PC-3 (cell line): ENCODE data around the gene TMC6. TPM values are rescaled to one million over a fixed set of nuclear protein-coding genes. Genes with fewer than 3 reads are reported as not detected.

Source experiments
- total RNA-seq: library from RNA; depleted of rRNA; stranded (reverse); fragments of >200 nt; gene quantifications from 2 replicates; pipeline ENCODE4 v1.2.3, GENCODE V29; 2014; rRNA removed

Gene TMC6
- total RNA-seq, 1 experiment from 2014 or later: 97.3 TPM

Other genes starting within 250 kb of the TMC6 start
- gene TNRC6C, start 170.1 kb downstream of the TMC6 start, total RNA-seq: 5.3 and 6.0 TPM in 2 replicates
- gene TMC8, start 2.0 kb upstream of the TMC6 start, total RNA-seq: 4.6 and 5.3 TPM in 2 replicates
- 3.2 TPM in 1 of 2 replicates, not detected in the other for gene C17orf99, start 17.6 kb upstream of the TMC6 start, total RNA-seq
- 213 and 220 TPM in 2 replicates for gene SYNGR2, start 39.8 kb upstream of the TMC6 start, total RNA-seq
- 340 and 430 TPM in 2 replicates for gene TK1, start 58.3 kb upstream of the TMC6 start, total RNA-seq
- 53.1 and 58.9 TPM in 2 replicates for gene AFMID, start 58.6 kb upstream of the TMC6 start, total RNA-seq
- gene BIRC5, start 85.5 kb upstream of the TMC6 start, total RNA-seq: 271 and 304 TPM in 2 replicates
- gene TMEM235, start 102.9 kb upstream of the TMC6 start, total RNA-seq: not detected in 2 replicates
- 103 and 125 TPM in 2 replicates for gene SOCS3, start 231.3 kb upstream of the TMC6 start, total RNA-seq
- 40.6 and 47.0 TPM in 2 replicates for gene PGS1, start 249.9 kb upstream of the TMC6 start, total RNA-seq